ENCODE data around the gene IFIT3.
"Not testable (repeated sequence)": the region's sequence is repeated elsewhere in the genome, so short reads cannot be mapped to it uniquely, and the experiment has no call there.

IFIT3 gene

DNA sequence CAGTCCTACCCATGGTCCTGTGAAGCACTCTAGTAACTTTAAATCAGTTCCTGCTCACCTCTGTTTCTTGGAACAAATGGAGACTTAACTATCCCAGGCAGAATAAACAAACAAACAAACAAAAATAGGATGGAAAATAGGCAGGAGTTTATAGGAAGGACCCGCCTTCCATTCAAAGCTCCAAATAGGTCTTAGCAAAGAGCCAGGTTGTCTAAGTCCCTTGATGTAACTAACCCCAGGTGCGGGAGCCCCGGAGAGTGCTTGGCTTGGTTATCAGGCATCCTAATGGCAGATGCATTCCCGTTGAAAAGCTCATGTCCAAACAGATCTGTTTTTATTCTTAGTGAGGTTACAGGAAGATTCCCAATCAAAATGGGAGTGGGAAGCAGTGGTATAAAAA lies 23.8 kb upstream of the IFIT3 start:
- ATAC-seq, result no peak

- ATAC-seq, result no peak
Measured at GRCh38 chr10:89304446-89304845, 23.4 kb upstream of the IFIT3 start.

DNA sequence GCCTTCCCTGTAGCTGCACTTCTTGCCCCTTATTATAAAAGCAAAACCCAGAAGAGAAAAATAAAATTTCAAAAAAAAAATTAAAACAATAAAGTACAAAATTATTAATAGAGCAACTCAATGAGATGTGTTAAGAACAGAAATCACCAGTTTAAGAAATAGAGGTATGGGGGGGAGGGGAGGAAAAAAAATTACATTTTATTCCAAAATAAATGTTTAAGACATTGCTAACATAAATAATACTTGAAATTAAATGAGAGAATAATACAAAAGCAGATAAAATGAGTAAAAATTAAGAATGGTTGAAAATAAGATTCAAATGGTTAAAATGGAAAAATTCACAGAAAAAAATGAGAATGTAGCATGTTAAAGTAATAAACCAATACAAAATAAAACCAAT lies 22.9 kb upstream of the IFIT3 start:
- no peak for ATAC-seq

GRCh38 chr10:89305766-89306433 lies 21.9 kb upstream of the IFIT3 start:
- no peak for ATAC-seq

DNA sequence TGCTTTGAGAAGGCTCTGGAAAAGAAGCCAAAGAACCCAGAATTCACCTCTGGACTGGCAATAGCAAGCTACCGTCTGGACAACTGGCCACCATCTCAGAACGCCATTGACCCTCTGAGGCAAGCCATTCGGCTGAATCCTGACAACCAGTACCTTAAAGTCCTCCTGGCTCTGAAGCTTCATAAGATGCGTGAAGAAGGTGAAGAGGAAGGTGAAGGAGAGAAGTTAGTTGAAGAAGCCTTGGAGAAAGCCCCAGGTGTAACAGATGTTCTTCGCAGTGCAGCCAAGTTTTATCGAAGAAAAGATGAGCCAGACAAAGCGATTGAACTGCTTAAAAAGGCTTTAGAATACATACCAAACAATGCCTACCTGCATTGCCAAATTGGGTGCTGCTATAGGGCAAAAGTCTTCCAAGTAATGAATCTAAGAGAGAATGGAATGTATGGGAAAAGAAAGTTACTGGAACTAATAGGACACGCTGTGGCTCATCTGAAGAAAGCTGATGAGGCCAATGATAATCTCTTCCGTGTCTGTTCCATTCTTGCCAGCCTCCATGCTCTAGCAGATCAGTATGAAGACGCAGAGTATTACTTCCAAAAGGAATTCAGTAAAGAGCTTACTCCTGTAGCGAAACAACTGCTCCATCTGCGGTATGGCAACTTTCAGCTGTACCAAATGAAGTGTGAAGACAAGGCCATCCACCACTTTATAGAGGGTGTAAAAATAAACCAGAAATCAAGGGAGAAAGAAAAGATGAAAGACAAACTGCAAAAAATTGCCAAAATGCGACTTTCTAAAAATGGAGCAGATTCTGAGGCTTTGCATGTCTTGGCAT lies 21.1 kb upstream of the IFIT3 start:
- ATAC-seq, result no peak

GRCh38 chr10:89307269-89307577 lies 20.6 kb upstream of the IFIT3 start:
- ATAC-seq, result no peak

- no peak for ATAC-seq
Measured at GRCh38 chr10:89308266-89308665, 19.5 kb upstream of the IFIT3 start.

- ATAC-seq, result no peak
Measured at GRCh38 chr10:89308736-89309135, 19.1 kb upstream of the IFIT3 start.

DNA sequence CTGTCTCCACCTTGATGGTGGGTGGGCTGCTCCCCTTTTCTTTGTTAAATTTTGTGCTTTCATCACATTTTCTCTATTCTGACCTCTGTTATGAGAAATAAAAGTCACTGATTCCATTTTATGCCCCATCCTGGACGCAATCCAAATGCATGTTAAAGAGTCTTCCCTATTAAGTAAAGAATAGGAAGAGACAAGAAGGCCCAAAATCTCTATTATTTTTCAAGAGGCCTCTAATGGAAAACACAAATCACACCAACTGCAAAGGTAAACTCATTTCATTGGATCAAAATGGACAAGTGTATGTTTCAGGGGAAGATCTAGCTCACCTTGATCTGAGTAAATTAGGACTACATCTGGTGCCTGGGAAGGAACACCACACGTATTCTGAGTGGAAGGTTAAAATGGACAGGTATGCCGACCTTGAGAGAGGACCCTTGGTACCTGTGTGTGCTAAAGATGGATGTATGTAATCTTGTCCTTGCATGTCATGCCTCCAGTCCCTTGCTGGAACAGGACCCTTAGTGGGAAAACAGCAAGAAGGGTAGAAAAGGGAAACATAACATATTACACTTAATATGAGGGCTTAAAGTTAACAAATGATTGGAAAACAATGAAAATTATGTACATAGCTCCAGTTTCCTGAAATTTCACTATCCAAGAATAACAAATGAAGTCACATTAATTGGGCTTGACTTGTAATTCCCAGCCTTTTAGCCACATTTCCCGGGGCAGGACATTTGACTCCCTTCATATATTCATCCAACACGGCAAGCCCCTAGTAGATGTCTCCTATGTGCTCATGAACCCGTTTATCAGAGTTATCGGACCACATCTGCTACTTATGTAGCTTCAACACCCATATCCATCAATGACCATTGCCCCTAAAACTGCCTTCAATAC lies 18.4 kb upstream of the IFIT3 start:
- no peak for ATAC-seq

DNA sequence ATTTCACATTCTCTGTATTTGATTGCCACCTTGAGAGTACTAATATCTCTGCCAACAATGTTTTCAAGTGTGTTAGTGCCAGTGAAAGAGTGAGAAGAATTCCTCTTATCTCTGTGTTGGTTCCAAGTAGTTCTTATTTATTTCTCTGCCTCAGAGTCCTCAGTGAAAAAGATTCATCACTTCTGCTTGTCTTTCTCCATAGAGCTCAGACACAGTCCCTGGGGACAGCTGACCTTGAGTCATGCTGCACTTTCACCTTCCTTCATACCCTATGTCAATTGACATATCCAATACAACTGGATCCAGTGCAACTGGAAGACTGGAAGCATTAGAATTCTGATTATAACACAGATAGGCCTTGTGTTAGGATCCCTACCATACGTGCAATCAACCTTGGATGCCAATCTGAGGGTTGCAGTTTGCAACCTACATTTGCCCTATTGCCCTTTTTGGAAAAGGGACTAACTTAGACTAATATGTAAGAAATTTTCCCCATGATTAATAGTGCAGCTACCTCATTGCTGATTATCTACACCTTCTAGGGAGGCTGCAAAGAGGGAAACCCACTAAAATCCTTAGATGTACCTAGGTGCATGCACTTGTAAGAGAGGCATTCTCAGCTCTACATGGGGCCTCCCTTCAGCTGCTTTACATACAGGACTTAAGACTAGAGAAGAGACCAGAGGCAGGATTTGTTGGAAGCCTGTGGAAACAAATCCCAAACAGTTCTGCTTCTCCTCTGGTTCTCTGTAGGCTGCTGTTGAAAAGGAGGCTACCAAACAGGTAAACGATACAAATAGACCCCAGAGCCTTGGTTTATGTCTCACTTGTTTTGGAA lies 17.5 kb upstream of the IFIT3 start:
- ATAC-seq, result no peak

DNA sequence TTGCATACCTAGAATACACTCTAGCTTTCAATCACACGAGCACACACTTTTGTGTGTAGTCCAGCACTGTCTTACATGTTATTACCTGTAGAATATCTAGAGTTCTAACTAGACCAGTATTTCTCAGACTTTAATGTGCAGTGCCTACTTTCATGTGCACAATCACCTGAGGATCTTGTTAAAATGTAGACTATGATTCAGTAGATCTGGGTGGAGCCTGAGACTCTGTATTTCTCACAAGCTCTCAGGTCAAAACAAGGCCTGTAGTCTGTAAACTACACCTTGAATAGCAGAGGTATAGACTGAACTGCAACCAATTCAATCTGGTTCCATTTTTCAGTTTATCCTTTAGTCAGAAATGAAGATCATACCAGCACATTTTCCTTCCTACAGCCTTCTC lies 14.8 kb upstream of the IFIT3 start:
- ATAC-seq, result peak; percentile 56 to 75

DNA sequence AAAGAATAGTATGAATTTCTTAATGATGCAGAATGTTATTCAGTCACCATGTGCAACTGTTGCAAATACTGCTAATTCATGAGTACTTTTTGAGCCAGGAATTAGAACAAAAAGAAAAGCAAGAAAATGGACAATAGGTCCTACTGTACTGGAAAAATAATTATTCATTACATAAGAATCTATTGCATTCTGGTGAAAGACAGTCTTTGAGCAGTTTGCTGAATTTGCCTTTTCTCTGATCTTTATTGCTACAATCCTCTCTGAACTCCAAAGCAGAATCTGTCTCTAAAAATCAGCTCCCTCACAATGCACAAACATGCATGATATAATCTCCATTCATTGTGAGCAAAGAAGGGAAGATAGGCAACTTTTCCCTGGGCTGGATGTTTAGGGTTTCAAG lies 13.1 kb upstream of the IFIT3 start:
- ATAC-seq, result no peak

DNA sequence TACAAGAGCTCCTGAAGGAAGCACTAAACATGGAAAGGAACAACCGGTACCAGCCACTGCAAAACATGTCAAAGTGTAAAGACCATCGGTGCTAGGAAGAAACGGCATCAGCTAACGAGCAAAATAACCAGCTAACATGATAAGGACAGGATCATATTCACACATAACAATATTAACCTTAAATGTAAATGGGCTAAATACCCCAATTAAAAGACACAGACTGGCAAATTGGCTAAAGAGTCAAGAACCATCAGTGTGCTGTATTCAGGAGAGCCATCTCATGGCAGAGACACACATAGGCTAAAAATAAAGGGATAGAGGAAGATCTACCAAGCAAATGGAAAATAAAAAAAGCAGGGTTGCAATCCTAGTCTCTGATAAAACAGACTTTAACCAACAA lies 9.8 kb upstream of the IFIT3 start:
- ATAC-seq, result not testable (repeated sequence)

DNA sequence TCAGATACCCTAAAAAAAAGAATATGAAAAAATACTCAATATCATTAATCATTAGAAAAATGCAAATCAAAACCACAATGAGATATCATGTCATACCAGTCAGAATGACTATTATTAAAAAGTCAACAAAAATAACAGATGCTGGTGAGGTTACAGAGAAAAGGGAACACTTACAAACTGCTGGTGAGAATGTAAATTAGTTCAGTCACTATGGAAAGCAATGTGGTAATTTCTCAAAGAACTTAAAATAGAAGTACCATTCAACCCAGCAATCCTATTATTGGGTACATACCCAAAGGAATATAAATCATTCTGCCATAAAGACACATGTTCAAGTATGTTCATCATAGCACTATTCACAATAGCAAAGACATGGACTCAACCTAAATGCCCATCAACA lies 2.7 kb upstream of the IFIT3 start:
- ATAC-seq, result not testable (repeated sequence)

- not testable (repeated sequence) for ATAC-seq
Measured at GRCh38 chr10:89325856-89326255, 1.9 kb upstream of the IFIT3 start.

GRCh38 chr10:89329151-89329550 lies 1.4 kb downstream of the IFIT3 start:
- ATAC-seq, result no peak

DNA sequence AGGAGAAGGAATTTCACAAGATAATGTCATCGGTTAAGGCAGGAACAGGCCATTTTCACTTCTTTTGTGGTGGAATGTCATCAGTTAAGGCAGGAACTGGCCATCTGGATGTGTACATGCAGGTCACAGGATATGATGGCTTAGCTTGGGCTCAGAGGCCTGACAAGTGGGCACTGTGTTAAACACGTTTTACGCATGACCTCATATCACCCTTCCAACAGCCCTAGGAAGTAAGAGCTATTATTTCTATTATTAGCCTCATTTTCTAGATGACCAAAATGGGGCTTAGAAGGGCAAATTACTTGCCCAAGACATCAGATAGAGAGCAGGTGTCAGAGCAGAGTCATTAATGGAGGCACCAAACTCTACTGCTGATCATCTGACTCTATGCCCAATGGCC lies 2.2 kb downstream of the IFIT3 start:
- ATAC-seq, result not testable (repeated sequence)

DNA sequence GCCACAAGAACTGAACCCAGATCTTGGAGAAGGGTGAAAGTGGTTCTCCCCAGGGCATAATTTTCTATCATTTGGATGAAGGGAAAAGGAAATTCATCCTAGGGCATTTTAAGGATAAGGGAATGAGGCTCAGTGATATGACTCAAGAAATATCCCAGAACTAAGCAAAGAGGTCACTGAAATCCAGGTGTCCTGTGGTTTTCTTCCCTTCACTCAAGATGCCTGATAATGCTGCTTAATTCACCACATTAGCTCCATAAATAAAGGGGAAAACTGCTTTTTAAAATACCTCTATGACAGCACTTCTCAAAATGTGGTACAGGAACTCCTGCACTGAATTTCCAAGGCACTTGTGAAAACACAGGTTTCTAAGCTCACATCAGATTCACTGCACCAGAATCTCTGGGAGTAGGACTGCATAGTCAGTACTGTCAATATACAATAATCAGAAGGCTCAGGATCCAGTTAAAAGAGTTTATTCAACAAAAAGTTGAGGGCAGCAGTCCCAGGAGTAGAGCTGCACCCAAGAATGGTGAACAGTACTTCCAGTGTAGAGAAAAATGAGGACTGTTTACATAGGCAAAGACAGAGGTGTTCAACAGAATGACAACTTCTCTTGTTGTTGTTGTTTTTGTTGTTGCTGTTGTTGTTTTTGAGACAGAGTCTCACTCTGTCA lies 2.9 kb downstream of the IFIT3 start:
- no peak for ATAC-seq

DNA sequence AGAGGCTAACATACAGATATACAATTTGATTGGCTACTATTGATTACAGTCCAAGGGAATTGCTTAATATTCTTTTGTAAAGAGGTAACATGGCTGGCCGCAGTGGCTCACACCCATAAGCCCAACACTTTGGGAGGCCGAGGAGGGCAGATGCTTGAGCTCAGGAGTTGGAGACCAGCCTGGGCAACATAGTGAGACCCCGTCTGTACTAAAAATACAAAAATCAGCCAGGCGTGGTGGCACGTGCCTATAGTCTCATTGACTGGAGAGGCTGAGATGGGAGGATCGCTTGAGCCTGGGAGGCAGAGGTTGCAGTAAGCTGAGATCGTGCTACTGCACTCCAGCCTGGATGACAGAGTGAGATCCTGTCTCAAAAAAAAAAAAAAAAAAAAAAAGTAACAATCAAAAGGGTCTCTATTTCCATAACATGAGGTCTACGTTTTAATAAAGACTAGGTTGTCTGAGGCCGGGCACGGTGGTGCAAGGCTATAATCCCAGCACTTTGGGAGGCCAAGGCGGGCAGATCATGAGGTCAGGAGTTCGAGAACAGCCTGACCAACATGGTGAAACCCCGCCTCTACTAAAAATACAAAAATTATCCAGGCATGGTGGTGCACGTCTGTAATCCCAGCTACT lies 3.8 kb downstream of the IFIT3 start:
- not testable (repeated sequence) for ATAC-seq

- ATAC-seq, result peak; percentile 34 to 42
Measured at GRCh38 chr10:89332123-89332633, 4.4 kb downstream of the IFIT3 start.

- no peak for ATAC-seq
Measured at GRCh38 chr10:89335226-89335625, 7.4 kb downstream of the IFIT3 start.
